ENCODE data around the gene TTC8.

TTC8 gene

DNA sequence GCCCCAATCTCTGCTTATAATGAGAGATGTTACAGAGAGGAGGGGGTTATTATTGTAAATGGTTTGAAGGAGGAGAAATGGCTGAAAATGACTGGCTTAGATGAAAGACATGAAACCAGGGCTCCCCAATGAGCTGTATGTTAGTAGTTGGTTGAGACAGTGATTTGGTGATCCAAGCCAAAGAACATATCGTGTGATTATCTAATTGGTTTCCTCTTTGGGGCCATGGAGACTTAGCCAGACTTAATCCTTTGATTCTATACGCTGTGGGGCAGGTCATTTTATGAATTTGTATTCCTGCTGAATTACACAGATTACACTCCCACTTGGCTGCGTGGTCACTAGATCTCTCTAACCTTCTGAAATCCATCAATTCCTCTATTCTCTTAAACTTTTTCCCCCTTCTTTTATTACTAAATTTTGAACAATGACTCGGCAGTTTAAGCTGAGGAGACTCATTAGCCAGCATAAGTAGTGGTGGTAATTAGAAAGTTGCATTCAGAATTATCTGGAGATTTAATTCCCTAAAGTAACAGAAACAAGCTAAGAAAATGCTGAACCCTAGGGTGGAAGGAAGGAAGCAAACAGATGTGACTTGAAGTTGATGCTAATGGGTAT is 5.3 kb downstream of the TTC8 start:
- peaks cover 17% of the 10 kb centered on the region for H3K4me1 ChIP-seq (ENCODE audit: control insufficient read depth, insufficient read depth, low read length)

DNA sequence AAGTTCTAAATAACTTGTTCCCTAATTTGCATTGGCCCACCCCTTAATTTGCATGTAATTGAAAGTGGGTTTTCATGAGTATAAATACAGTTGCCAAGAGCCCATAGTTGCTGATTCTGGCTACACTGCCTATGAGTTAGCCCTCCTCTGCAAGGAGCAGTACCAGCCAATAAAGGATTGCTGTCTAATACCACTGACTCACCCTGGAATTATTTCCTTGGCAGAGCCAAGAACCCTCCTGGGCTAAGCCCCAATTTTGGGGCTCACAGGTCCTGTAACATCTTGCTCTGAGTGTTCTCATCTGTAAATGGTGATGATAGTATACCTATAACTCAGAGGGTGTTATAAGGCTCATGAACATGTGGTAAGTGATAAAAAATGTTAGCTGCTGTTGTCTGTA is 6.8 kb downstream of the TTC8 start:
- Histone ChIP-seq H3K36me3 (ENCODE audit: control insufficient read depth in 2 of 2, insufficient read depth in 1 of 2, low read length in 2 of 2) (no peaks in the 10 kb centered on the region), H3K9me3 (ENCODE audit: control insufficient read depth, insufficient read depth, low read depth, low read length) (no peaks in the 10 kb centered on the region), H3K27ac (ENCODE audit: extremely low read depth, low read depth, low read length) (no peak overlapping the region), H3K4me1 (ENCODE audit: control insufficient read depth, insufficient read depth, low read length) (peaks cover 28% of the 10 kb centered on the region), H3K4me3 (ENCODE audit: low read depth, low read length) (no peak overlapping the region)
- CTCF ChIA-PET: no interaction called here
- POLR2A ChIA-PET: no interaction called here
- TF ChIP-seq, protein P1, sequence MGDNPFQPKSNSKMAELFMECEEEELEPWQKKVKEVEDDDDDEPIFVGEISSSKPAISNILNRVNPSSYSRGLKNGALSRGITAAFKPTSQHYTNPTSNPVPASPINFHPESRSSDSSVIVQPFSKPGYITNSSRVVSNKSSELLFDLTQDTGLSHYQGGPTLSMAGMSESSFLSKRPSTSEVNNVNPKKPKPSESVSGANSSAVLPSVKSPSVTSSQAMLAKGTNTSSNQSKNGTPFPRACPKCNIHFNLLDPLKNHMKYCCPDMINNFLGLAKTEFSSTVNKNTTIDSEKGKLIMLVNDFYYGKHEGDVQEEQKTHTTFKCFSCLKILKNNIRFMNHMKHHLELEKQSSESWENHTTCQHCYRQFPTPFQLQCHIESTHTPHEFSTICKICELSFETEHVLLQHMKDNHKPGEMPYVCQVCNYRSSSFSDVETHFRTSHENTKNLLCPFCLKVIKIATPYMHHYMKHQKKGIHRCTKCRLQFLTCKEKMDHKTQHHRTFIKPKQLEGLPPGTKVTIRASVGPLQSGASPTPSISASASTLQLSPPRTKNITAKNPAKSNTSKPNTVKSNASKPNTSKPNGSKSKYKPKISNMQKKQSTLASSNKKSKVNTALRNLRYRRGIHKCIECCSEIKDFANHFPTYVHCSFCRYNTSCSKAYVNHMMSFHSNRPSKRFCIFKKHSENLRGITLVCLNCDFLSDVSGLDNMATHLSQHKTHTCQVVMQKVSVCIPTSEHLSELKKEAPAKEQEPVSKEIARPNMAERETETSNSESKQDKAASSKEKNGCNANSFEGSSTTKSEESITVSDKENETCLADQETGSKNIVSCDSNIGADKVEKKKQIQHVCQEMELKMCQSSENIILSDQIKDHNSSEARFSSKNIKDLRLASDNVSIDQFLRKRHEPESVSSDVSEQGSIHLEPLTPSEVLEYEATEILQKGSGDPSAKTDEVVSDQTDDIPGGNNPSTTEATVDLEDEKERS (tag by site-specific recombination; IDR thresholded peaks at IDR 0.05): no peak
- no peak for TF ChIP-seq ZBTB20 (tag by site-specific recombination; IDR thresholded peaks at IDR 0.05)
- TF ChIP-seq PRDM6 (tag by site-specific recombination; IDR thresholded peaks at IDR 0.05): no peak
- TF ChIP-seq ZNF560 (tag by site-specific recombination; IDR thresholded peaks at IDR 0.05; ENCODE audit: borderline replicate concordance): no peak
- no peak for TF ChIP-seq ZNF561 (tag by site-specific recombination; IDR thresholded peaks at IDR 0.05; ENCODE audit: borderline replicate concordance)
- TF ChIP-seq PRDM4 (tag by site-specific recombination; IDR thresholded peaks at IDR 0.05): no peak
- TF ChIP-seq ZNF354C (tag by site-specific recombination; IDR thresholded peaks at IDR 0.05; ENCODE audit: borderline replicate concordance, low read depth): no peak
- TF ChIP-seq ZNF571 (tag by site-specific recombination; IDR thresholded peaks at IDR 0.05): no peak
- no peak for TF ChIP-seq HOXD13 (CRISPR knock-in tag; IDR thresholded peaks at IDR 0.05; ENCODE audit: borderline replicate concordance)
- TF ChIP-seq ZNF138 (tag by site-specific recombination; IDR thresholded peaks at IDR 0.05; ENCODE audit: borderline replicate concordance): no peak
- TF ChIP-seq TCF7L2 (IDR thresholded peaks at IDR 0.05; ENCODE audit: borderline replicate concordance, low read depth, low read length): no peak
- TF ChIP-seq ZNF830 (tag by site-specific recombination; IDR thresholded peaks at IDR 0.05; ENCODE audit: low read depth): no peak

More for the DNA sequence above, 5.3 kb downstream of the TTC8 start:
- POLR2A ChIA-PET: no interaction called here
- no peaks in the 10 kb centered on the region for H3K9me3 ChIP-seq (ENCODE audit: control insufficient read depth, insufficient read depth, low read depth, low read length)
- TF ChIP-seq ZNF610 (tag by site-specific recombination; IDR thresholded peaks at IDR 0.05; ENCODE audit: borderline replicate concordance): no peak
- 0 out of 2 replicates have a peak, but pooled peaks have one; percentile 13 for TF ChIP-seq ZNF184 (tag by site-specific recombination; IDR thresholded peaks at IDR 0.05)
- no peak overlapping the region for H3K4me3 ChIP-seq (ENCODE audit: low read depth, low read length)
- CTCF ChIA-PET: no interaction called here
- no peaks in the 10 kb centered on the region for H3K36me3 ChIP-seq (ENCODE audit: control insufficient read depth in 2 of 2, insufficient read depth in 1 of 2, low read length in 2 of 2)
- no peak overlapping the region for H3K27ac ChIP-seq (ENCODE audit: extremely low read depth, low read depth, low read length)

Measured in HEK293 (cell line).